Activated CD4-positive, alpha-beta T cell treated with anti-CD3 and anti-CD28 coated beads, Interleukin-2, amount 50 U/mL, for 1 hour (primary cell): ENCODE measurements around the gene SLC7A14.

ENCODE experiments used
- DNase-seq: peaks from one replicate; pipeline ENCODE4 v3.0.0-alpha.2; 2020

The SLC7A14 gene

GRCh38 chr3:170531657-170532335, 54.1 kb downstream of the SLC7A14 start:
- DNase-seq, result no peak

- no peak for DNase-seq
Measured at GRCh38 chr3:170531054-170531453, 54.8 kb downstream of the SLC7A14 start.

DNA sequence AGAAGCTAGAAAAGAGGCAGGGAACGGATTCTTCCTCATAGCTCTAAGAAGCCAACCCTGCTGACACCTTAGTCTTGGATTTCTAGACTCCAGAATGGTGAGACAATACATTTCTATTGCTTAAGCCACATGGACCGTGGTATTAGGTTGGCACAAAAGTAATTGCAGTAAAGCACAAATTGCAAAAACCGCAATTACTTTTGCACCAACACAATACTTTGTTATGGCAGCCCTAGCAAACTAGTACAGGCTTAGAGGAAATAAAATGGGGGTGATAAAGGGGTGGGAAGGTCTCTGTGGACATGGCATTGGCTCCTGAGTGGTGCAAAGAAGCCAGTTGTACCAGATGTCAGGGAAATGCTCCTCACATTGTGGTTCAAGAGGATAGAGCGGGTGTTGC, 56.0 kb downstream of the SLC7A14 start:
- no peak for DNase-seq

GRCh38 chr3:170529346-170529745, 56.5 kb downstream of the SLC7A14 start:
- no peak for DNase-seq

DNA sequence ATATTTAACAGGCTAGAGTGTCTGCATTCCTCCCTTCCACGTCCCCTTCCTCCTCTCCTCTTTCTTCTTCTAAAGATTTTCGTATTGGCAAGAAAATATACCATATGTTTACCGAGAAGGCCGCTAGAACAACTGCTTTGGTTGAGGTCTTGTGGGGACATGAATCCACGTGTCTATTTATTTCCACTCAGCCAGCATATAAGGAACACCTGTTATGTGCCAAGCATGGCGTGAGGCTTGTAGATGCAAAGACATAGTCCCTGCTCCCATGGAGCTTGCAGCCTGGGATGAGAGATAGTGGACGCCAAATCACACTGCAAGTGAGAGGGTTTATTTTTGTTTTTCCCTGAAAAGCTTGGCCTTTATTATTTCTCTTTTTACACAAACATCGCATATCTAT, 57.1 kb downstream of the SLC7A14 start:
- DNase-seq, result no peak

DNA sequence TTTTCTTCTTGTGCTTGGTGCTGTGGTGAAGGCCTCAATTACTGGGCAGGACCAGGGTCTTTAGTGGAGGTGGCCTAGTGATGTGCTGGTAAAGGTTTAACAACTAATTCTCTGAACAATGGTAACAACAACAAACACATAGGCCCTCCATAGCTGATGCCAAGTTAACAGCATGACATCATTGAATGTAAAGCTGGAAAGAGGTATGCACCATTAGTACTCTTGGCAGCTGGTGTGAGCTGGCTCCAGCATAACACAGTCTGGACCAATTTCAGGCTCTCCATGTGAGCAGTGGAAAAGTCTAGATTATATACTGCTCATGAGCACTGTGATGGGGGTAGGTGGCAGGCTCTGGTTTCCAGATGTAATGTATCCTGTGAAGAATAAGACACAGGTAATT, 61.8 kb downstream of the SLC7A14 start:
- DNase-seq, result no peak

- DNase-seq, result no peak
Measured at GRCh38 chr3:170523248-170523647, 62.6 kb downstream of the SLC7A14 start.

DNA sequence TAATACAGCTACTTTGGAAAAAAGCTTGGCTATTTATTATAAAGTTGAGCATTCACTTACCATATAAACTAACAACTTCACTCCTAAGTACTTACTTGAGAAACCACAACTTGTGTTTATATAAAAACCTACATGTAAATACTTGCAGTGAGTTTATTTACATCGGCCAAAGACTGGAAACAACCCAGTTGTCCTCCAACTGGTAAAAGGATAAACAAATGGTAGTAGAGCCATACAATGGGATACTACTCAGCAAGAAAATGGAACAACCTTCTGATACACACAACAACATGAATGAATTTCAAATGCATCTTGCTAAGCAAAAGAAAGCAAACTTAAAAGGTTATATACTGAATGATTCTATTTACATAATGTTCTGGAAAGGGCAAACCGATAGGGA, 63.7 kb downstream of the SLC7A14 start:
- DNase-seq, result no peak

DNA sequence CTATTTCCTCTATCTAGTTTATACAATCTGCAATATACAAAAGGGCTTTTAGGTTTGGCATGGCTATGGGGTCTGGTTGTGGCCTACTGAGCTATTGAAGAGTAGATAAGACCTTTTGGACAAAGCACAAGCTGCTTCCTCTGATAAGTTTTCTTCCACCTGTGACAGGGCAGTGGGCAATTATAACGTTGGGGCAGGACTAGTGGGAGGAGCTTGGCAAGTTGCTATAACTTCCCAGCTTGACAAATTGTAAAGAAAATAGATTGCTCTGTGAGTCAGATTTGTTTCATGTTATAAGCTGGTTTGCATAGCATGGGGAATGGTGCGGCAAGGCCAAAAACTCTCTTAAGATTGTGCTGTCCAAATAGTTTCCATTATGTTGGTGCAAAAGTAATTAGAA, 64.9 kb downstream of the SLC7A14 start:
- DNase-seq, result no peak

- DNase-seq, result no peak
Measured at GRCh38 chr3:170517242-170517945, 68.5 kb downstream of the SLC7A14 start.

DNA sequence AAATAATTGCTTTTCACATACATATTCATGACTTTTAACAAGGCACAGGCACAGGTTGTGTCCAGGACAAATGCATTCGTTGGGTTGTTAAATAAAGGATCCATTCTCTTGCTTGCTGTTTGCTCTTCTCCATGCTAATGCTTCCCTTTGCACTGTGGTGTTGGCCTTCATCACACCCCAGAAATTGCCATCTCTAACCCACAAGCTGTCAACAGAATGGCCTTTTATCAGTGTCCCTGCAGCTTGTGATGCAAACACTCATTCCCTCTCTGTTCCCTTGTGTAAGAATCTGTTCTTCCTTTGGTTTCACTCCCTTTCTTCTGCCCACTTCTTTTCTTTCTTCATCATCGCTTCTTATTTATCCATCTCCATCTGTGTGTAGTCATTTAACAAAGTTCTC, 72.2 kb downstream of the SLC7A14 start:
- DNase-seq, result no peak

DNA sequence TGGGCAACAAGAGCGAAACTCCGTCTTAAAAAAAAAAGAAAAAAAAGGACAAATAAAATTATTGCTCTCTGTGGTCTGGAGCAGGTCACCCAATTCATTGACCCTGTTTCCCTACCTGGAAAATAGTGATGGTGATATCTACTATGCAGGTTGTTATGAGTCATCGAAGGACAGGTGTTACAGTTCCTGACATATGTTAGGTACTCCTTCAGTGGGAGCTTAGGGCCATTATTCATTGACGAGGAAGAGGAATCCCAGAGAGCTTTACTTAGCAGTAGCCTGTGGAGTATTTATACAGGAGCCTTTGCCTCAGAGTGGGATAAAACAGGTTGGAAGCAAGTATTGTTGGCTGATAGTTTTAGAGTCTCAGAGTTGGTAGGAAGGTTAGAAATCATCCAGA, 74.5 kb downstream of the SLC7A14 start:
- DNase-seq, result no peak

DNA sequence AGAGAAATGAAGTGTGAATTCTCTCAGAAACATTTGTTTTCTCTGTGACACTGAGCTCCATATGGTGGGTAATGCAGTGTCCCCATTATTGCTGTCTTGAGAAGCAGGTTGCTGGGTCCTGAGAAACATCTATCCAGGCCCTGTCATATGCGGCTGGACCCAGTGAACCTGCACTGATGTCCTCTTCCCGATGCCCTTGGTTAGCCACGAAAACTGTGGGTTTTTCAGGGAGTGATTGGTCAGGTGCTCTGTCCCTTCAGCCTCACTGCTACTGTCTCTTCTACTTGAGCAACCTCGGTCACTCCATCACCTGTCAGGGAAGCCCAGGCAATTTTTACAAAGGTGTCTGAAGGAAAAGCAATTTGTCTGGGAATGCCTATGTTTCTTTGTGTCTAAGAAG, 77.0 kb downstream of the SLC7A14 start:
- no peak for DNase-seq

DNA sequence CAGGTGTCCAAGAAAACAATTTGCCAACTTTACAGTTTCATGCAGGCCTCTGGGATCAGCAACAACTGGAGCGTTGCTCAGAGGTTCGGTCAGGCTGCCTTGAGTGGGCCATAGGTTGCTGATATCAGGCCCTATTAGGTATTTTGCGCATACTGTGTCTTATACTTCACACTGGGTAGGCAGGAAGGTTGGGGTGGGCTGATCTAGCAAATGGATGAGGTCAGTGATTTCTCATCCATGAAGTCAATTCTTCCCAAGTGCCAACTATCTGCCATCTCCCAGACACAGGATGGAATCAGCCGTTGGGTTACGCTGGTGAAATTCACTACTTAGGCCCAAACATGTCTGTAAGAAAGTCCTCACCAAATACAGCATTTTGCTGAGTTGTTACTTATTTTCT, 77.6 kb downstream of the SLC7A14 start:
- no peak for DNase-seq

DNA sequence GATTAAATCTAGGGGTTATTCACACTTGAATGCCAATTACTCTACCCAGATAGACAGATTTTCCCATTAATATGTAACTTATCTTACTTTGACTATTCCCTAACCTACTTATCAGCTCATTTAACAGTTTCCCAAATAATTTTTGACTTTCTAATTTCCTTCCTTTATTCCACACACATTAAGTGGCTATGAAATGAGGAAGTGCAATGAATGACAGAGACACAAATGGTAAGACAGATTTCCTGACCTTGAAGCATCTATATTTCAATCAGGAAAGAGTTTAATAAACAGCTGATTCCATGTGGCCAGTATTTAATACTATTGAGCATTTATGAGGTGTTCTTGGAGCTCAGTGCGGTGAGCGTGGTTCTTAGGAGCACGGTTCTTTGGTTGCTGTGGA, 78.8 kb downstream of the SLC7A14 start:
- DNase-seq, result no peak

- DNase-seq, result no peak
Measured at GRCh38 chr3:170506556-170506955, 79.3 kb downstream of the SLC7A14 start.

DNA sequence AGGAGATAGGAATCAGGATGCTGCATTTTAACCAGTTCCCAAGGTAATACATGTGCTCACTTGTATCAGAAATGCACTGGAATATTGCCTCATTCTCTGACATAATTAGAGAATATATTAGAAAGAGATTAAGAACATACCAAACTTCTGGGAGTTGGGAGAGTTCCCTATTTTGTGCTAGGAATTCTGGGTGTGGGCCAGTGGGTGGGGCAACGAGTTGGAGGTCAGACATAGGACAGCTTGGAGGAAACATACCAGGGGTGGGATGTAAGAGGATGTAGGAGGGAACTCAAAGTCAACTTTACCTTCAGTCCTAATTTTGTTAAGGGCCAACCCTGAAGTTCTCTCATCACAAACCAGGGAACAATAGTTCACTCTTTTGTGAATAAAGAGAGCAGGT, 83.6 kb downstream of the SLC7A14 start:
- no peak for DNase-seq

DNA sequence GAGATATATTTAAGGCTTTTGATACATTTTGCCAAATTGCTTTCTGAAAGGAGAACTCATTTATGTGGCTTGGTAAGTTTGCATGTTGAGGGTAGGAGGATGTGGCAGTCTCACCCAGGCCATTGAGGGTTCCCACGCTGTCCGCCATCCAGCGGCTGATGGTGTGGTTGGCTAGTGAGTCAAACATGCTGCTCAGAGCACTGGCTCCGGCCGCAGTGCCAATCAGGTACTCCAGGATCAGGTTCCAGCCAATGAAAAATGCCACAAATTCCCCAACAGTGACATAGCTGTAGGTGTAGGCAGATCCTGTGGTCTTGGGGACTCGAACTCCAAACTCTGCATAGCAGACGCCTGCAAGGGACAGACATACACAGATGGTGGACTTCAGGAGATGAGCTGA, 84.9 kb downstream of the SLC7A14 start:
- no peak for DNase-seq

DNA sequence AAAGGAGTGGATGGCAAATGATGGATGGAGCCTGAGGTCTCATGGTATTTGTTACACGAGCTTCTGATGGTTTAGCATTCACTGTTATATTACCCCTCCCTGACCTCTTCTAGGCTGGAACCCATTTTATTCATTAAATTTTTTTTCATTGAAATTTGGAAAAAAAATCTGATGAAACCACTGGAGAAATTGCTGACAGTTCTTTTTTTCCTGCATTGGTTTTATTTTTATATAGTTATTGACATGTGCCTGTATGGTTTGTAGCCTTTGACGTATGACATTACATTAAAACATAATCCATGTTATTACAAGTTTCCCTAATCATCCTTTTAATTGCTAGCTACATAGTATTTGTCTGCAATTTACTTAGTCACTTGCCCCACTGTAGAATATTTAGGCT, 85.4 kb downstream of the SLC7A14 start:
- DNase-seq, result no peak

DNA sequence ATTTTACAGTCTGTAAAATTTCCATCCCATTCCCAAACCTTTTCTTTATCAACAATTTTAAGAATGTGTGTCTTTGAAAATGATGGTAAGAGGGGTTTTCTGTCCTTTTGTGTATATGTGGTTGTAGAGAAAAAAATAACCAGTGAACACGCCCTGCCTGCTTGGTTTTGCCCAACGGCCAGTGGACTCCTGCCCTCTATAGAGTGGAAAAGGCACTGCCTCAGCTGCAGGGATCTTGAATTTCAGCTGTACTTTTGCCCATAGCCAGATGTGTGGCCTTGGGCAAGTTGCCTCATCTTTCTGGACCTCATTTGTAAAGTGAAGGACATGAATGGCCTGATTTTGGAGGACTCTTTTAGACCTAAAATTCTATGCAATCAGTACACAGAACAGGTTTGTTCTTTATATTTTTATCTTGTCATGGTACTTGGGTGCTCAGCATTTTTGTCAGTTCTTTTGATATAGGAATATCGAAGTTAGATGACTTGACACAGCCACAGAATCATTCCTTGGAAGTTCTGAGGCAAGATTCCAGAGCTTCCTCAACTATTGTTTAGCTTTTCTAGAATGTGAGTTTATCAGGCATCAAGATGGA, 86.2 kb downstream of the SLC7A14 start:
- no peak for DNase-seq

- no peak for DNase-seq
Measured at GRCh38 chr3:170497207-170498095, 88.4 kb downstream of the SLC7A14 start.

DNA sequence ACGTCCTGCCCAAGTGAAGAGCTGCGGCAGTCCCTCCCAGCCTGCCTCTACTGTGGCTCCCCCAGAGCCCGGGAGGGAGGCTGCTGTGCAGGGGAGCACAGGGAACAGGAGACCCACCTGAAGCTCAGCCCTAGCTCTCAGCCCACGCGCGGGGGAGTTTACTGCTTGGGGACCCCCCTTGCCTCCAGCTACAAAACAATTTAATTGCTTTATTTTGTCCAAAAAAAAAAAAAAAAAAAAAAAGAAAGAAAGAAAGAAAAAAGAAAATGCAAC, 89.1 kb downstream of the SLC7A14 start:
- DNase-seq, result no peak

DNA sequence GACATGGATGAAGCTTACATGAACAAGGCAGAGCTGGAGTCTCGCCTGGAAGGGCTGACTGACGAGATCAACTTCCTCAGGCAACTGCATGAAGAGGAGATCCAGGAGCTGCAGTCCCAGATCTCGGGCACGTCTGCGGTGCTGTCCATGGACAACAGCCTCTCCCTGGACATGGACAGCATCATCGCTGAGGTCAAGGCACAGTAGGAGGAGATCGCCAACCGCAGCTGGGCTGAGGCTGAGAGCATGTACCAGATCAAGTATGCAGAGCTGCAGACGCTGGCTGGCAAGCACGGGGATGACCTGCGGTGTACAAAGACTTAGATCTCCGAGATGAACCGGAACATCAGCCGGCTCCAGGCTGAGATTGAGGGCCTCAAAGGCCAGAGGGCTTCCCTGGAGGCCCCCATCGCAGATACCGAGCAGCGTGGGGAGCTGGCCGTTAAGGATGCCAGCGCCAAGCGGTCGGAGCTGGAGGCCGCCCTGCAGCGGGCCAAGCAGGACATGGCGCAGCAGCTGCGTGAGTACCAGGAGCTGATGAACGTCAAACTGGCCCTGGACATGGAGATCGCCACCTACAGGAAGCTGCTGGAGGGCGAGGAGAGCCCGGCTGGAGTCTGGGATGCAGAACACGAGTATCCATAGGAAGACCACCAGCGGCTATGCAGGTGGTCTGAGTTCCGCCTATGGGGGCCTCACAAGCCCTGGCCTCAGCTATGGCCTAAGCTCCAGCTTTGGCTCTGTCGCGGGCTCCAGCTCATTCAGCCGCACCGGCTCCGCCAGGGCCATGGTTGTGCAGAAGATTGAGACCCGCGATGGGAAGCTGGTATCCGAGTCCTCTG, 89.6 kb downstream of the SLC7A14 start:
- DNase-seq, result no peak
